IMR-90 (cell line): Measurements from ENCODE around the gene RCN2.

ENCODE experiments used
- BHLHE40 ChIP-seq: fragments of 150-350 bp; IDR thresholded peaks from 2 replicates; pipeline ENCODE4 v1.6.1; 2016; ENCODE audit warnings: mild to moderate bottlenecking, low read depth, low read length
- CEBPB ChIP-seq: IDR thresholded peaks from 2 replicates; pipeline ENCODE4 v1.6.1; 2012; ENCODE audit warnings: low read depth, low read length, improper control_type of control experiment
- MAFK ChIP-seq: IDR thresholded peaks from 2 replicates; pipeline ENCODE4 v1.6.1; 2012; ENCODE audit warnings: low read depth, low read length, improper control_type of control experiment
- MXI1 ChIP-seq: IDR thresholded peaks from 2 replicates; pipeline ENCODE4 v1.6.1; 2012; ENCODE audit warnings: low read depth, mild to moderate bottlenecking, low read length, moderate library complexity, borderline replicate concordance
- RFX5 ChIP-seq: IDR thresholded peaks from 2 replicates; pipeline ENCODE4 v1.8.0; 2012; ENCODE audit warnings: low read depth, mild to moderate bottlenecking, low read length, moderate library complexity
- TF ChIP-seq, protein P1 (sequence below): conservative IDR thresholded peaks from 2 replicates; pipeline ENCODE4 v1.5.1; 2012; ENCODE audit warnings: mild to moderate bottlenecking, low read depth, low read length, improper control_type of control experiment

- TF ChIP-seq, protein P1, sequence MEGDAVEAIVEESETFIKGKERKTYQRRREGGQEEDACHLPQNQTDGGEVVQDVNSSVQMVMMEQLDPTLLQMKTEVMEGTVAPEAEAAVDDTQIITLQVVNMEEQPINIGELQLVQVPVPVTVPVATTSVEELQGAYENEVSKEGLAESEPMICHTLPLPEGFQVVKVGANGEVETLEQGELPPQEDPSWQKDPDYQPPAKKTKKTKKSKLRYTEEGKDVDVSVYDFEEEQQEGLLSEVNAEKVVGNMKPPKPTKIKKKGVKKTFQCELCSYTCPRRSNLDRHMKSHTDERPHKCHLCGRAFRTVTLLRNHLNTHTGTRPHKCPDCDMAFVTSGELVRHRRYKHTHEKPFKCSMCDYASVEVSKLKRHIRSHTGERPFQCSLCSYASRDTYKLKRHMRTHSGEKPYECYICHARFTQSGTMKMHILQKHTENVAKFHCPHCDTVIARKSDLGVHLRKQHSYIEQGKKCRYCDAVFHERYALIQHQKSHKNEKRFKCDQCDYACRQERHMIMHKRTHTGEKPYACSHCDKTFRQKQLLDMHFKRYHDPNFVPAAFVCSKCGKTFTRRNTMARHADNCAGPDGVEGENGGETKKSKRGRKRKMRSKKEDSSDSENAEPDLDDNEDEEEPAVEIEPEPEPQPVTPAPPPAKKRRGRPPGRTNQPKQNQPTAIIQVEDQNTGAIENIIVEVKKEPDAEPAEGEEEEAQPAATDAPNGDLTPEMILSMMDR: no peak
- no peak for TF ChIP-seq MXI1
- TF ChIP-seq CEBPB: no peak
- no peak for TF ChIP-seq MAFK
- no peak for TF ChIP-seq RFX5
- no peak for TF ChIP-seq BHLHE40
Measured at GRCh38 chr15:76983590-76984375, 52.2 kb downstream of the RCN2 start.
